HG03378 (cell line): ENCODE results near the gene VPS4B.

Experiments used
- ATAC-seq: cut with Tn5 transposase; IDR thresholded peaks from one replicate; pipeline ENCODE4 v1.9.1; 2021; ENCODE audit warnings: mild to moderate bottlenecking, moderate library complexity; ENCODE audit not compliant: unreplicated experiment

The VPS4B gene

GRCh38 chr18:63431180-63431579 is 8.9 kb upstream of the VPS4B start:
- no peak for ATAC-seq

GRCh38 chr18:63430526-63430925 is 8.2 kb upstream of the VPS4B start:
- no peak for ATAC-seq

DNA sequence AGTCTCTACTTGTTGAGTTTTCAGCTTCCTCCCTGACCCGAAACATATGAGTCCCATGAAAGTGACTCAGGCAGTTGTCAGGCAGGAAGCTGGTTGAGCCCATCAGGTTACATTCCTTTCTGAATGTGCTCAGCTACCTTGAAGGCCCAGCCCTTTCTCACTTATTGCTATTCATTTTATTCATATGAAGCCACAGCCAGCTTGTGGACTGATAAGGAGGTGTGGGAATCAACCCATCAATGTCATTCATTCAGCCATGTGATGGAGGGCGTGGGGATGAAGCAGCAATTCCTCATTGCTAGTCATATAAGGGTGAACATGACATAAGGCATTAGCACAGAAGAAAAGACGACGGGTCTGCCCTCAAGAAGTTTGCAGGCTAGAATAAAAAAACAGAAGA is 5.3 kb upstream of the VPS4B start:
- ATAC-seq: no peak

DNA sequence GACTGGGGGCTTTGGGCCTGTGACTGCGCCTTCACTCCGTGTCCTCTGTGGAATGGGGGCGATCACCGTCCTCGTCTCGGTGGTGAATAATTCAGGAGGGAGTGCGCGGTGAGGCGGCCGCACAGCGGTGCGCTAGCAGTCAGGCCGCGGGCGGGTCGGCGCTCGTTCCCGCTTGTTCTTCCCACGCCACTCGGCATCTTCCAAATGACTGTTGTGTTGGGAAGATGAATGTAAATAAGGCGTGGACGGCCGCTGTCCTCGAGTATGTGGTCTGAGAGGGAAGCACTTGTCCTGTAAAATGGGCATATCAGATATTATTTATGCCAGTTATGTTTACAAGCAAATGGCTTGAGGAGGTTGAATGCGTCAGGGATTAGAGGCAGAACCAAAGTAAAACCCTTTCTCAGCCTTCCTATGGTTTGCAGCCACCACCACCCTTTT is 608 bp upstream of the VPS4B start:
- peak; percentile 9 for ATAC-seq

DNA sequence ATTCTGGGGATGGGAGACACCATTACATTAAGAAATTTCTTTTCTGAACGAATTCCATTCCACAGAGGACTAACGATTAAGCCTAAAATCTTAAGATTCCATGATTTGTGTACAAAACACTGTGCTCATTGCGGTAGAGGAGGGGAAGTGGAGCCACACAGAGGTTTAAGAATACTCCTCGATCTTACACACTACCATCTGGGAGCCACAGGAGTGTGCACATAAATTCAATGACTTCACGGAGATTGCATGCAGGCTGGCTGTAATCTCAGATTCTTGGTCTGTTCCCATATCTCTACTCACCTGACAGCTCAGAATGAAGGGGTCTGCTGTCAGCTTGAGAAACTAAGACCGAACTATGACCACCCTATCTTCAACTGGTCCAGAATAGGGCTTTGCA is 762 bp downstream of the VPS4B start:
- ATAC-seq: no peak

- ATAC-seq: no peak
These were observed 9.3 kb downstream of the VPS4B start for GRCh38 chr18:63412953-63413352.

- ATAC-seq: no peak
These were observed 11.5 kb downstream of the VPS4B start for GRCh38 chr18:63410792-63411191.

DNA sequence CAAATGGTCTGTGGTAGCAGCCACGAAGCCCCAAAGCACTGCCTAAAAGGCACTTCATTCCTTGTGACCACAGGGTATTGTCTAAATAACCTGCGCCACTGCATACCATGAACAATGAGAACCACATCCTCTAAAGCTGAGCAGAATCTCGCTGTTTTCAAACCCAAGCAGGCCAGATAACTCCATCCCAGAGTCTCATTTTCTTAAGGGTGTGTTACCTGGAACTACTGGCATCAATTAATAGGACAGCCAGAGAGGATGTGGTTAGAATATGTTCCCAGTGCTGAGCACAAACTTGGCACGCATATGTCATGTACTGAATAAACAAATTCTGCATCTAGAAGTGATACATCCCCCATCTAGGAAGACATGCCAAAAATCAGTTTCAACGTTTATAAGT is 13.0 kb downstream of the VPS4B start:
- no peak for ATAC-seq

DNA sequence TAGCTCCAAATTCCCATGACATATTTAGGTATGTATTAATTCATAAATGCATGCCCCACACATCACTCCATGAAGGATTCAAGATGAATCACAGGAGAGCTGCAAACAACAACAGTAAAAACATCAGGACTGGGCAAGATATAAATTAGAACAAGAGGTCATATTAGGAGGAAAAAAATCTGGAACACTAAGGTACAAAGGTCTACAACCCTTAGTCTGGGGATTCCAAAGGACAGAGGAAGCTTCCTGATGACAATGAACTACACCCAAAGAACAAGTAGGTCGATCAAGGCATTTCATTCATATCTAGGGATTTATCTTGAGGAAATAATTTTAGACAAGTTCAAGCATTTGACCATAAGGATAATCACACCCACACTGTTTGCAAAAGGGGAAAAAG is 14.5 kb downstream of the VPS4B start:
- ATAC-seq: no peak

- no peak for ATAC-seq
These were observed 16.3 kb downstream of the VPS4B start for GRCh38 chr18:63405986-63406385.

DNA sequence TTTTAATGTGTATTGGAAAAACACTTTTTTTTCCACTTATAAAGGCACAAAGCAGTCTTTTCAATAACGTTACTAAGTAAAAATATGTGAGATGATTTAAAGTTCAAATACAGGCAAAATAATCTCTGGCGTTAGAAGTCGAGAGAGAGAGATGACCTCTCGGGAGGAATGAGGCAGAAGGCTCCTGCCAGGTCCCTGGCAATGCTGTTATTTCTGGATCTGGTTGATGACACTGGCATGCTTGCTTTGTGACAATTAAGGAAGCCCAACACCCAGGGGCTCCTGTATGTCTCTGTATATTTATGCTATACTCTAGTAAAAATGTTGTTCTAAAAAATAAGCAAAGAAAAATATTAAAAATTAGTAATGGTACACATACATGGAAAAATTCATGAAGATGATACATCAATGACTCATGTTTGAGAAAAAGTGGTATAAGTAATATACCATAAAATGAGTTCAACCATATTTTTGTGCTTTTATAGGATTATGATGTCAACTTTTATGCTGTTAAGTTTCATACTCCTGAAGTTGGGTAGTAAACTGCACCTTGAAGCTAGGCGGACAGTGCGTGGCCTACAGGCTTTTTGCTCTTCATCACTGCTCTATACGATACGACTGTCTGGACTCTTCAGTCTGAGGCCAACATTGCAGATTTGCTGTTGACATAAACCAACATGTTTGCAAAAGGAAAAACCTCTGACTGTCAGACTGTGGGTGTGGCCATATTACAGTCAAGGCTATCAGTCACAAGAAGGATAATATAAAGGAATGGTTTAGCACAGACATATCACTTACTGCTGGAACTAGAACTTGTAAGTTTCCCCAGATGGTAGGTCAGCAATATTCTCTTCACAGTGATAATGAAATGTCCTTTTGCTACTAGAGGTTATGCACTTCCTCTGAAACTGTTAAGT is 19.8 kb downstream of the VPS4B start:
- ATAC-seq: no peak

GRCh38 chr18:63399300-63399699 is 23.0 kb downstream of the VPS4B start:
- no peak for ATAC-seq

GRCh38 chr18:63397349-63397748 is 24.9 kb downstream of the VPS4B start:
- ATAC-seq: no peak

GRCh38 chr18:63395503-63395902 is 26.8 kb downstream of the VPS4B start:
- no peak for ATAC-seq

GRCh38 chr18:63394954-63395353 is 27.3 kb downstream of the VPS4B start:
- no peak for ATAC-seq

- ATAC-seq: no peak
These were observed 34.4 kb downstream of the VPS4B start for GRCh38 chr18:63387861-63388260.

DNA sequence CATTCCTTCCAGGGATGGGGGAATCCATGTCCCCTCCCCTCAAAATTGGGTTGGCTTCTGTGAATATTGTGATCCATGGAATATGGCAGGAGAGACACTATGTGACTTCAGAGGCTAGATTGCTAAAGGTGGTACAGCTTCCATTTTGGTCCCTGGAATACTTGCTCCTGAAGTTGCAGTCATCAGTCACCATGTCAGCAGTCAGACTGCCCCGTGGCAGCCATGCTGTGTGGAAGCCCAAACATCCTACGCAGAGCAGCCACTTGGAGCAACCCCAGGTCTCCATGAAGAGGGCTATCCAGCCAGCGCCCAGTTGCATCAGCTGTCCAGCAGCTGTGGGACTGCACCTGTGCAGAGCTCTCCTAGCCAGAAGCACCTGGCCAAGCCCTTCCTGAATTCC is 39.4 kb downstream of the VPS4B start:
- no peak for ATAC-seq

DNA sequence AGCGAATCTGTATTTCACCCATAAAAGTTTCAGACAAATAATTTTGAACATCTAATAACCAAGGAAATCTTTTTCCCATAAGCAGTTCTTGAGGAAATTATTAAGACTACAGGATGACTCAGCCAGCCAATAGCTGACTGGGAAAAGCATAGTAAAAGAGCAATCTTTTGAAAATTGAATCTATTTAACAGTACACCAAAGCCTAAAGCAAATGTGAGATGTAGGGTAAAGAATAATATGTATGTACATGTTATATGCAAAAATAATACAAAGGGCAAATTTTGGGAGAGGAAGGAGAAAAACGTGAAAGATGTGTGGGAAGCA is 42.7 kb downstream of the VPS4B start:
- no peak for ATAC-seq

- no peak for ATAC-seq
These were observed 43.2 kb downstream of the VPS4B start for GRCh38 chr18:63378919-63379638.

GRCh38 chr18:63377275-63377980 is 44.8 kb downstream of the VPS4B start:
- no peak for ATAC-seq

- no peak for ATAC-seq
These were observed 45.7 kb downstream of the VPS4B start for GRCh38 chr18:63376538-63376937.

DNA sequence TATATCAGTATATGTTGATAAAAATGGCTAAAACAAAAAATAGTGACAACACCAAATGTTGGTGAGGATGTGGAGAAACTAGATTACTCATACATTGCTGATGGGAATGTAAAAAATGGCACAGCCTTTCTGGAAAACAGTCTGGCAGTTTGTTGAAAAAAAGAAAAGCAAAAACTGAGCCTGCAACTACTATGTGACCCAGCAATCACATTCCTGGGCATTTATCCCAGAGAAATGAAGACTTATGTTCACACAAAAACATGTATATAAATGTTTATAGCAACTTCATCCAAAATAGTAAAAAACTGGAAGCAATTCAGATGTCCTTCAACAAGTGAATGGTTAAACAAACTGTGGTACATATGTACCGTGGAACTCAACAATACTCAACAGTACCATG is 47.7 kb downstream of the VPS4B start:
- no peak for ATAC-seq
